Cardiac septum (tissue), 1 donor: ENCODE measurements around the gene B4GALNT4. TPM values are rescaled to one million over a fixed set of nuclear protein-coding genes. Genes with fewer than 3 reads are reported as not detected.
"Not testable (repeated sequence)": the region's sequence is repeated elsewhere in the genome, so short reads cannot be mapped to it uniquely, and the experiment has no call there.

Source experiments
- DNase-seq: peaks from one replicate; pipeline ENCODE4 v3.0.0-alpha.2; 2020; ENCODE audit warnings: low spot score
- intact Hi-C: fragments of 100-400 bp; cut with DNase I; formaldehyde crosslinking; loops from one replicate; pipeline ENCODE4 v1.14.0; 2022
- total RNA-seq: library from RNA; stranded (reverse); fragmentation: NEBNext Ultra II Directional; extraction: Animal tissue kit (Norgen Biotek cat#: 25700); gene quantifications from one replicate; pipeline ENCODE4 v1.2.1, GENCODE V29; 2021
- donor health status: DM: no; HTN: no; CAD: no.

The B4GALNT4 gene
- total RNA-seq, 1 donor from 2014 or later = 0.24 TPM

DNA sequence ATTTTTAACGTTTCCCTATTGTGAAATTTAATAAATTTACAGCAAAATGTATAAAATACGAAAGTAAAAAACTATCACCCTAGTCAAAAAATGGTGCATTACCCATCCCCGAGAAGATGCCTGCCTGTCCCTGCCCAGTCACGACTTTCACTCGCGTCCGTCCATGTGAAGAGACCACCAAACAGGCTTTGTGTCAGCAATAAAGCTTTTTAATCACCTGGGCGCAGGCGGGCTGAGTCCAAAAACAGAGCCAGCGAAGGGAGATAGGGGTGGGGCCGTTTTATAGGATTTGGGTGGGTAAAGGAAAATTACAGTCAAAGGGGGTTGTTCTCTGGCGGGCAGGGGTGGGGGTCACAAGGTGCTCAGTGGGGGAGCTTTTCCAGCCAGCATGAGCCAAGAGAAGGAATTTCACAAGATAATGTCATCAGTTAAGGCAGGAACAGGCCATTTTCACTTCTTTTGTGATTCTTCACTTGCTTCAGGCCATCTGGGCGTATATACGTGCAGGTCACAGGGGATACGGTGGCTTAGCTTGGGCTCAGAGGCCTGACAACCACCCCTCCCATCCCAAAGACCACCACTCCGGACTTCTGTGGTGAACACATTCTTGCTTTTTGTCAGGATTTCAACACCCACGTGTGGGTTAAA lies 35.6 kb upstream of the B4GALNT4 start:
- intact Hi-C loops = not testable (repeated sequence)
- peak; percentile 53 for DNase-seq

DNA sequence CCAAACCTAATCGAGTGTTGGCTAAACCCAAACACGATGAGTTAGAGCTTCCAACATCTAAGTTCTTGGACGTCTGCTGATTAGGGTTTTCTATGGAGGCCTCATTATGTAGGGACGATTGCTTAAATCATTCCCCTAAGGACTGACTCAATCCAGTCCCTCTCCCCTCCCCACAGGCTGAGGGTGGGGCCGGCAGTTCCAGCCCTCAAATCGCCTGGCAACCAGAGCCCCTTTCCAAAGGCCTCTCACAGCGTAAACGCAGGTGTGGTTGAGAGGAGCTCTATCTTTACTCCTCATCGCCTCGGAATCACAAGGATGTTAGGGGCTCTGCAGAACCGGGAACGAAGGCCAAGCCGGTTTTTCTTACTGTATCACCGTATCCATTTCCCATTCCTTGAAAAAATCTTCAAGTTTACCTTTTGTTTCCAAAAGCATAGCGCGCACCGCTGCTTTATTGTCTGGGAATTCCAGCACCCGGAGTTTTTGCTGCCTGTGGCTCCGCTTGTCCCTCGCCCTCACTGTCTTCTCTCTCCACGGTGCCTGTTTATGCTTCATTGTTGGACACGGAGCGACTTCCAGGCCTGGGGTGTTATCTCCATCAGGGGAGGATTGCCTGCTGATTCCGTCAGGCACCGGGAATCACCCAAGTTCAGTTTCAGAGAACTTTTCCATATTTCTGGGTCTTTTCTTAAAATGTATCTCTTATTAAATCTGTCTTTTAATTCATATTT lies 34.9 kb upstream of the B4GALNT4 start:
- DNase-seq = peak; percentile 64
- intact Hi-C loops = no loop called here

DNA sequence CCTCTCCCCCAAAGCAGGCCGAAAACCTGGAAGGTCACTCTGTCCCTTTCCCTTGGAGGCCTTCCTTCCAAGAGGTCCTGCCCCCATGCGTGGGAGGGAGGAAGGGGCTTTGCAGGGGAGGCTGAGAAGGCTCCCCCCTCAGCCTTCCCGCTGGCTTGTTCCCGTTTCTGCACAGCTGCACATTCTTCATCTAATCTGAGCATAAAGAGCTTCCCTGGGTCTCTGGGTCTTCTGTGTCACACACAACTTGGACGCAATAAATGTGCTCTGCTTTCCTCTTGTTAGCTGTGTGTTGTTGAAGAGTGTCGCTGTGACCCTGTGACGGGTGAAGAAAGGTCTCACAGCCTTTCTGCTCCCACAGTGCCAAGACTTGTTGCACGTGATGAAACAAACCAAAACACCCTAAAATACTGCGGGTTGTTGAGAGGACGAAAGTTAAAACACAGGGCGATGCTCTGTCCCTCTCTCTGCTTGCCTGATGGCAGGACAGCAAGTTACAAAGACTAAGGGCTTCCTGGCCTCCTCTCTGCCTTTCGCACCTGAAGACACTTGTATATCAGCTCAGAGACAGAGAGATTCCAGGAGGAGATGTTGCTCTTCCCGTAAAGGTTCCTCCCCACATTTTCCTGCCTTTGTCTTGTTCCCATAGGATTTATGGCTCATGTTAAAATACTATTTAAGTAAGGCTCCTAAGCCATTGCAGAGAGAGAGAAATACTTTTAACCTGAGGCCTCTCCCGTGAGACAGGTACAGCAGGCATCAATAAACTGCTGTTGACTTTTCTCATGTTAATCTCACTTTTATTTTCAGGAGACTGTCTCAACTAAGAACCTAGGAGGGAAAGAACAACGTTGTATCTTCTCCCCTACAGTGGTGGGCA lies 33.3 kb upstream of the B4GALNT4 start:
- DNase-seq = peak; percentile 73
- intact Hi-C loops = no loop called here

DNA sequence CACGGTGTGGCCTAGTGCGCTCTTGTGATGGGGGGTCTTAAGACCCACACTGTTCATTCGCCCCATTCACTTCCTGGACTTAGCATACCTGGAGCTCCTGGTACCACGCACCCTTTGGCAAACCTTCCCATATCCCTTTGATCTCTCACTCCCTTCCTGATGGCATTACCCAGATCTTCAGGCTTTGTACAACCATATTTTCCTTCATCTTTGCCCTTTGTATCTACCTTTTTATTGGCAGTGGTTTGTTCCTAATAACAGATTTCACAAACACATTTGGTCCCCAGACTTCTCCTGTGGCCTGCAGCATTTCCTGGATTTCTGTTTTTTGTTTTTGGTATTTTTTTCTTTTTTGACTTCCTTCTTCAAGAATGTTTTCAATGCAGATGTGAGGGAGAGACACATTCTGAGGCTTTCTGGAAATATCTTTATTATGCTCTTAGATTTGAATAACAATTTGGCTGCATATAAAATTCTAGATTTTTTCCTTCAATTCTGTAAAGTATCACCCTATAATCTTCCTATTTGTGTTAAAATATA lies 32.6 kb upstream of the B4GALNT4 start:
- peak; percentile 14 for DNase-seq
- intact Hi-C loops = no loop called here

DNA sequence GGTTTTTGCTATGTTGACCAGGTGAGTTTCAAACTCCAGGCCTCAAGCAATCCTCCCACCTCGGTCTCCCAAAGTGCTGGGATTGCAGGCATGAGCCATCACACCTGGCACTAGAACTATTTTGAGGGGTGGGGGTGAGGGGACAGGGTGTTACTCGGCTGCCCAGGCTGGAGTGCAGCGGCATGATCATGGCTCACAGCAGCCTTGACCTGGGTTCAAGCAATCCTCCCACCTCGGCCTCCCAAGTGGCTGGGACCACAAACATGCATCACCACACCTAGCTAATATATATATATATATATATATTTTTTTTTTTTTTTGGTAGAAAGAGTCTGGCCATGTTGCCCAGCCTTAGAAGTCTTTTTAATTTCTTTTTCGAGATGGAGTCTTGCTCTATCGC lies 31.6 kb upstream of the B4GALNT4 start:
- intact Hi-C loops = no loop called here
- DNase-seq = peak; percentile 22

DNA sequence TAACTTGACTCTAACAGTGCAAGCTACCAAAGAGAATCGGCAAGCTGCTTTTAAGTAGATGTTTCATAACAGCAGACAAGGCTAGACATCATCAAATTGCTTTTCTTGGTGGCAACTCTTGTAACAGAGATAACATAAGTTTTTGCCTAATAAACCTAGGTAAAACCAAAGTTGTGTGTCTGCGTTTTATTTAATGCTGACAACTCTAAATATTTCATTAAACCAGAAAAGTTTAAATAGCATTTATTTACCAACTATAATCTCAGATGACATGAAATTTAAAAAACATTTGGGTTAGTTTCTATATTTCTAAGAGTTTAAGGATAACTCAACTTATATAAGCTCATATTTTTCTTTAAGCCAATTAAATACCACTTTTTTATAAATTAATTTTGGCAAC lies 29.3 kb upstream of the B4GALNT4 start:
- intact Hi-C loops = no loop called here
- no peak for DNase-seq

DNA sequence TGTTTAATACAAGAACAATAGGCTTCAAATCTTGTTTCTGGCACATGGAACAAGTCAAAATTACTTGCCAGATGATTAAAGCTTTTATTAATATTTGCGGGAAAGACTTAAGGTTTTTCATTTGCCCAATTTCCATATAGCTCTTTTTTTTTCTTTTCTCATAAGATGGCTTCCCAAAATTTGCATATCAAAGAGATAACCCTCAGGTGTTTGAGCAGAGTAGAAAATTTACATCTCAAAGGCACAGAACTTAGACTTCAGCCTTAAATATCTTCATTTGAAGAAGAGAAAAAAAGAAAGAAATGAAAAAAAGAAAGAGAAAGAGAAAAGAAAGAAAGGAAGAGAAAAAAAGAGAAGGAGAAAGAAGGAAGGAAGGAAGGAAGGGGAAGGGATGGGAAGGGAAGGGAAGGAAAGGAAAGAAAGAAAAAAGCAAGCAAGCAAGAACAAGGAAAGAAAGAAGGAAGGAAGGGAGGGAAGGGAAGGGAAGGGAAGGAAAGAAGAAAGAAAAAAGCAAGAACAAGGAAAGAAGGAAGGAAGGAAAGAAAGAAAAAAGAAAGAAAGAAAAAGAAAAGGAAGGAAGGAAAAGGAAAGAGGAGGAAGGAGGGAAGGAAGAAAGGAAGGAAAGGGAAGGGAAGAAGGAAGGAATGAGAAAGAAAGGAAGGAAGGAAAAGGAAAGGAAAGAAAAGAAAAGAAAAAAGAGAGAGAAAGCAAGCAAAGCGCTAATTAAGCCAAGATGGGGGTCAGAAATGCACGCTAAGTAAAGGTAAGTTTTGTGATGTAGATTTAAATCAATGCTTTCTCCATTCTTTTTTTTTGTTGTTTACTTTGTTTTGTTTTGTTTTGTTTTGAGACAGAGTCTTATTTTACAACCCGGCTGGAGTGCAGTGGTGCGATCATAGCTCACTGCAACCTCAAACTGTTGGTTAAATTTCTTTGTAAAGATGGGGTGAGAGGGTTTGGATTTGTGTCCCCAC lies 28.5 kb upstream of the B4GALNT4 start:
- intact Hi-C loops = no loop called here
- no peak for DNase-seq

DNA sequence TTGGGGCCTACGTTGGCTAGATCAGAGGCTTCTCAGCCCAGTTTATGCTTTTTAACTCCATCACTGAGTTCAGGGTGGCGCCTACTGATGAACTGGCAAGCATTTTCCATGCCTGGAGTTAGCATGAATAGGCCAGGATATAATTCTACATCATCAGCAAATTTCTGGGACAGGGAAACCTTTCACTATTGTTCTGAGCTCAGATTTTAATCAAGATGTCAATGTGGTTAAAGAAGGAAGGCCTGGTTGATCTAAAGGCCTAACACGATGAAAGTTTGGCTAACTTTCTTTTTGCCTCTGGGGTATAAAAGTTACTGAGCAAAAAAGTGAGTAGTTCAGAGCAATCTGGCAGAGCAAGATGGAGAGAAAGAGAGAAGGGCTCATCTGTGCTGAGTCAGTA lies 27.0 kb upstream of the B4GALNT4 start:
- intact Hi-C loops = no loop called here
- no peak for DNase-seq

DNA sequence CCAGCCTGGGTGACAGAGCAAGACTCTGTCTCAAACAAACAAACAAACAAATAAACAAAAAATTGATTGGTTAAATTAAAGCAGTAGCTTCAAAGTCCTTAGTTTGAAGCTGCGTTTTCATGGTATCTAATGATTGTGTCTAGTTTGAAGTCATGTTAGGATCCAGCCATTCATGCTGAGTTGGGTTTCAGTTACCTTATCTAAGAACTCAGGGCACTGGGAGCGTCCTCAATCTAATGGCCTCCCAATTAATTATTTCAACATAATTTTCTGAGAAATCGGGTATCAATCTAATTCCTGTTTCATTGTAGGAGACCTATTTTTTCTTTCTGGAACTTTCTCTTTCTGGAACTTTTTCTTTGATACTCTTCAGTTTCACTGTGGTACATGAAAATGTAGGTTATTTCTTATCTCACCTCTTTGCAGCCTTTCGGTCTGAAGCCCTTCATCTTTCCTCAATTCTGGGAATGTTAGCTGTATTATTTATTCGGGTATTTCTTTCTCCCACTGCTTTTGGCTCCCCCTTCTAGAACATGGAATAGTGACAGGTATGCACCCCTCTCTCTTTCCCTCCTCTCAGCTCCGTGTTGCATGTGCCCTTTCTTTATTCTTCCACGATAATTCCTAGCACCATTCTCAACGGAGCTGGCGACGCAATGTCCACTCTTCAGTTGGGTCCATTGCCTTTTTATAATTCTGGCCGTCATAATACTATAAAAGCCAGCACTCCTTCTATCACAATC lies 24.3 kb upstream of the B4GALNT4 start:
- no peak for DNase-seq
- intact Hi-C loops = no loop called here

DNA sequence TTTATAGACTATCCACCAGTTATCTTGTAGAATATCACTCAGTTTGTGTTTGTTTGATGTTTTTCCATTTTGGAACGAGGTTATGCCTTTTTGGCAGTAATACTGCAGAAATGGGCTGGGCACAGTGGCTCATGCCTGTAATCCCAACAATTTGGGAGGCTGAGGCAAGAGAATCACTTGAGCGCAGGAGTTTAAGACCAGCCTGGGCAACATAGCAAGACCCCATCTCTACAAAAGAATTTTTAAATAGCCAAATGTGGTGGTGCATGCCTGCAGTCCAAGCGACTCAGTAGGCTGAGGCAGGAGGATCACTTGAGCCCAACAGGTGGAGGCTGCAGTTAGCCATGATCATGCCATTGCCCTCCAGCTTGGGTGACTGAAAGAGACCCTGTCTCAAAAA lies 22.8 kb upstream of the B4GALNT4 start:
- DNase-seq = no peak
- intact Hi-C loops = no loop called here

DNA sequence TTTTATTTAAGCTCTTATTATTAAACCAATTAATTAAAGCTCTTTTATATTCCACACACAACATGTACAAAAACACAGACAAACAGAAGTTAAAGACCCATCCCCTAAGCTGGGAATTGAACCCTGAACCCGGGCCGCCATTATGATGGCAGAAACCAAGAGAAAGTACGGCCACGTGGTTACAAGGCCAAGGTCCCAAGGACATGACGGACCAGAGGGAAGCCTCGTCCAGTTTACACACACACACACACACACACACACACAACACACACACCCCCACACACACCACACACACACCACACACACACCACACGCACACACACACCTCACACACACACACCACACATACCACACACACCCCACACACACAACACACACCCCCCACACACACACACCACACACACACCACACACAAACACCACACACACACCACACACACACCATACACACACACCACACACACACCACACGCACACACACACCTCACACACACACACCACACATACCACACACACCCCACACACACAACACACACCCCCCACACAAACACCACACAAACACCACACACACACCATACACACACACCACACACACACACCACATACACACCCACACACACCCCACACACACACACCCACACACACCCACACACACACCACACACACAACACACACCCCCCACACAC lies 19.9 kb upstream of the B4GALNT4 start:
- DNase-seq, intact Hi-C loops: not testable (repeated sequence)

DNA sequence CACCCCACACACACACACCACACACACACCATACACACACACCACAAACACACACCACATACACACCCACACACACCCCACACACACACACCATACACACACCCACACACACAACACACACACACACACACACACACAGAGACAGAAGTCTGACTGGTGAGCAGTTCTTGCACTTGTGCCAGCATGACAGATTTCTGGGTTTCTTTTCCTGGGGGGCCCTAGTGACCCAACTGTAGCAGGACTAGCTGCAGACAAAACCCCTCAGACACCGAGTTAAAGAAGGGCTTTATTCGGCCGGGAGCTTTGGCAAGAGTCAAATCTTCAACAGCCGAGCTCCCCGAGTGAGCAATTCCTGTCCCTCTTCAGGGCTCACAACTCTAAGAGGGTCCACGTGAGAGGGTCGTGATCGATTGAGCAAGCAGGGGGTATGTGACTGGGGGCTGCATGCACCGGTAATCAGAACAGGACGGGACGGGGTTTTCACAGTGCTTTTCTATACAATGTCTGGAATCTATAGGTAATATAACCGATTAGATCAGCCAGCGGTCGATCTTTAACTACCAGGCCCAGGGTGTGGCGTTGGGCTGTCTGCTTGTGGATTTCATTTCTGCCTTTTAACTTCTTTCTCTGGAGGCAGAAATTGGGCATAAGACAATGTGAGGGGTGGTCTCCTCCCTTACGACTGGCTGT lies 19.1 kb upstream of the B4GALNT4 start:
- intact Hi-C loops, DNase-seq: not testable (repeated sequence)

DNA sequence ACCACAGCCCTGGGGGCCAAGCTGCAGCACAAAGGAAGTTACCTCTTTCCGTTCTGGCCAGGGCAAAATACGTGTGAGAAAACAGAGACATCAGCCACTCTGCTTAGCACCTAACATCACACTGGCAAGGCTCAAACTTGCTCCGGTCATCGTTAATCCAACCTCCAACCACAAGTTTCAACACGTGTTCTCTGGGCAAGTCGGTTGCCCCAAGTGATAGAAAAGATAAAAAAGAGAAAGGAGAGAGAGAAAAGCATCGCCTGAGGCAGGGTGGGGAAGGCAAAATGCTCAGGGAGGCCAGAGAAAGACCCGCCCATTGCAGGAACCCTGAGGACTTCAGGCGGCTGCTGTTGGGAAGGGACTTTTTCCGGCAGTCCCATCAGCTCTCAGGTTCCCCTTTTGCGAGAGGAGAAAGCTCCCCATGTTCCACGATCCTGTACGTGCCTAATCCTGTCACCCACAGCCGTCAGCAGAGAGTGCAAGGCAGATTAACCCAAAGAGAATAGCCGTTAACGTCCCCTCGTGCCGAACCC lies 18.5 kb upstream of the B4GALNT4 start:
- intact Hi-C loops = no loop called here
- no peak for DNase-seq

DNA sequence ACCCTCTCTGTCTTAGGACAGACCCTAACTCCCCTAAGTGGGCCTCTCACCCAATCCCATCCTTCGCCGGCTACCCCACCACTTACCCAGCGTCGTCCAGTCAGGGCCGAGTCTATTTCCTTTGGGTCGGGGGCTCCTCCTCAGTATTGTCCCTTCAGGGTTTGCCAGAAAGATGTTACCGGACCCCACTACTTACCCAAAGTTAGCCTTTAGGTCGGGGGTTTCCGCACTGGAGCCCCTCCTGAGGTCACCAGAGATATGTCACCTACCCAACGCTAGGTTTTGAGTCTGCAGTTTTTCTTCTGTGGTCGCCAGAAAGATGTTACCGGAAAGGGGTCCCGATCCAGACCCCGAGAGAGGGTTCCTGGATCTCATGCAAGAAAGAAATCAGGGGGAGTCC lies 17.9 kb upstream of the B4GALNT4 start:
- intact Hi-C loops = no loop called here

DNA sequence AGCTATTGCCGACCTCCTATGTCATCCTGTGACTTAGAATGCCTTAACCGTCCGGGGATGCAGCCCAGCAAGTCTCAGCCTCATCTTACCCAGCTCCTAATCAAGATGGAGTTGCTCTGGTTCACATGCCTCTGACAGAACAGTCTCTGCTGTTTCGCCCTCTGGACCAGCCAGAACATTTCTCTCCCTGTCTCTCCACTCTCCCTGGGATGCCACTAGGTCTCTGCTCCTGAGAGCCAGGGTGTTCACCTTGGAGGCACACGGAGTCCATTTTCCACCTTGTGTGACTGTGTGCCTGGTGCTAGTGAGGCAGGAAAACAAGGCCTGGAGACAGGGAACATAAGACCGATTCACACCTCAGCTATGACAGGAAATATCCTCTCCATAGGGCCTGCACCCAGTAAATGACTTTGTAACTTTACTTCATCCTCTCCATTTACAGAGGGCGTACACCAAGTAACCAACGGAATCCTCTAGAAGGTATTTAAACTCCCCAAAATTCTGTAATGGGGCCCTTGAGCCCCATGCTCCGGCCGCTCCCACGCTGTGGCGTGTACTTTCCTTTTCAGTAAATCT lies 16.8 kb upstream of the B4GALNT4 start:
- DNase-seq = no peak
- intact Hi-C loops = no loop called here

More for the DNA sequence above, 17.9 kb upstream of the B4GALNT4 start:
- no peak for DNase-seq

DNA sequence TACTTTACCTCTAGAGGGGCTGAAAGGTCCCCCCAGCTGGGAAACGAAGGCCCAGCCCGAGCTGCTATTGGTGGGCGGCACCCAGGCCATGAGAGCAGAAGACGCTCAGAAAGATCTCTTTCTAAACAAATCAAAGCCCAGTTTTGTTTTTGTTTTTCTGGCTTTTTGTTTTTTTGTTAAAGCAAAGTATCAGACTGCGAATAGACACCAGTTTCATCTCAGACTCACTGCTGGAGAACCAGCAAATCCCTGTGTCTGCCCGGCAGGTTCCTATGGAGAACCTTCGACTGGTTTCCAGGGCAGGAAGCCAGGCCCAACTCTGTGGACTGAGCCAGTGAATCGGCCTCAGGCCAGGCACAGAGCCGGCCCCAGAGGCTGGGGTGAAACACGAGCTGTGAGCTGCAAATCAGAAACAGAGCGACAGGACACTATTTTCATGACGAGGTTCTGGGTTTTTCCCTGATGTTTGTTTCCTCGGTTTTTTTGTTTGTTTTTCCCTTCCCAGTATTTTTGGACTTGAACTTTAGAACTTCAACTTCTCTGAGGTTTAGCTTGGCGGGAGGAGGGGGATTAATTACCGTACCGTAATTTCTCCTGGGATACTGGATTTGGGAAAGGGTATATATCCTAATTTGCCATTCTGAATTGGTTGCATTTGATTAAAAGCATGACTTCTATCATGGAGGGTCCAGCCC lies 16.0 kb upstream of the B4GALNT4 start:
- peak; percentile 91 for DNase-seq
- intact Hi-C loops = no loop called here
